Loucy (cell line): ENCODE results near the gene LFNG.

Experiments used
- CTCF ChIP-seq: fragments of 200-600 bp; sonication (generic); conservative IDR thresholded peaks from 2 replicates; pipeline ENCODE4 v1.5.1; 2014; ENCODE audit warnings: mild to moderate bottlenecking, antibody characterized with exemption, low read length
- EZH2phosphoT487 ChIP-seq: fragments of 200-600 bp; IDR thresholded peaks from 2 replicates; pipeline ENCODE4 v1.6.1; 2018; ENCODE audit warnings: antibody characterized with exemption, mild to moderate bottlenecking, moderate library complexity, borderline replicate concordance

GRCh38 chr7:2511769-2512168 is 7.8 kb upstream of the LFNG start:
- TF ChIP-seq CTCF (no peak), EZH2phosphoT487 (no peak)
